DMS114 treated with DMSO at 0.1 percent for 48 hours (cell line): ENCODE measurements around the gene CASZ1.

Experiments used
- DNase-seq: peaks from one replicate; lab custom pipeline; 2025; ENCODE audit not compliant: unreplicated experiment; lab: John Stamatoyannopoulos, UW

The CASZ1 gene

GRCh38 chr1:10629091-10629815 is 167.2 kb downstream of the CASZ1 start:
- DNase-seq = no peak

- DNase-seq = no peak
These were observed 167.8 kb downstream of the CASZ1 start for GRCh38 chr1:10628685-10629084.

- no peak for DNase-seq
These were observed 169.5 kb downstream of the CASZ1 start for GRCh38 chr1:10626791-10627410.

- DNase-seq = no peak
These were observed 170.2 kb downstream of the CASZ1 start for GRCh38 chr1:10626131-10626731.

DNA sequence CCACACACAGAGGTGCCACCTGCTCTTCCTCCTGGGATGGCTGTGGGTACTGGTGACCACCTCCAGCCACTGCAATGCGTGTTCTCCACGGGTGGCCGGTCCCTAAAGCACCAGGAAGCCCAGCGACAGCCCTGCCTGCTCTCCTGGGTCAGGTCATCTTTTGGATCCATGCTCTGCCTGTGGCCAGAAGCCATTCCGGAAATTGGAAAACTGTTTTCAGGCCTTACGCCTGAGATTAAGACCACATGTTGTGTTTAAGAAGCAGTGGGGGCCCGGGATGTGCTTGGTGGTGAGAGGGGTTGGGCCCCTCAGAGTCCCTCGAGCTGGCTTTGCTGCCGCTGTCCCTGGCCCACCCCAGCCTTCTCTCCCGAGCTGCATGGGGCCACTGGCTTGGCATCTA is 170.9 kb downstream of the CASZ1 start:
- DNase-seq = no peak

- DNase-seq = no peak
These were observed 171.4 kb downstream of the CASZ1 start for GRCh38 chr1:10625076-10625475.

- no peak for DNase-seq
These were observed 172.0 kb downstream of the CASZ1 start for GRCh38 chr1:10624256-10625050.

DNA sequence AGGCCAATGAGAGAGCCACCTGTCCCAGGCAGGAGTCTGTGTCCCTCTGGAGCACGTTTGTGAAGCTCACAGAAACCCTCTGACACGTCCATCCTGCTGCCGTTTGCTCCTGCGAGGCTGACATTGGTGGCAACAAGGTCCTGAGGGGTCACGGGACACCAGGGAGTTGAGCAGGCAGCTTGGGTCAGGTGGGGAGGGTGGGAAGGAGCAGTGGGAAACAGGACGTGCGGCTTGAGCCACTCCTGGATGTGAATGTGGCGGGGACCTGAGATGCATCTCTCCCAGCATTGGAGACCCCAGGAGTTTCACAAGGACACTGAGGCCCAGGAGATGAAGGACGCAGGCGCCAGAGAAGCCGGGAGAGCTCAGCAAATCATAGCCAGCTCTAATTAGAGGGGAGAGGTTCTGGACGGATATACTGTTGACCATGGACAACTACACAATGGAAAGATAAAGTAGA is 172.7 kb downstream of the CASZ1 start:
- DNase-seq = no peak

- DNase-seq = no peak
These were observed 173.3 kb downstream of the CASZ1 start for GRCh38 chr1:10622910-10623685.

- DNase-seq = no peak
These were observed 174.5 kb downstream of the CASZ1 start for GRCh38 chr1:10621906-10622305.

- DNase-seq = no peak
These were observed 175.7 kb downstream of the CASZ1 start for GRCh38 chr1:10620776-10621175.

DNA sequence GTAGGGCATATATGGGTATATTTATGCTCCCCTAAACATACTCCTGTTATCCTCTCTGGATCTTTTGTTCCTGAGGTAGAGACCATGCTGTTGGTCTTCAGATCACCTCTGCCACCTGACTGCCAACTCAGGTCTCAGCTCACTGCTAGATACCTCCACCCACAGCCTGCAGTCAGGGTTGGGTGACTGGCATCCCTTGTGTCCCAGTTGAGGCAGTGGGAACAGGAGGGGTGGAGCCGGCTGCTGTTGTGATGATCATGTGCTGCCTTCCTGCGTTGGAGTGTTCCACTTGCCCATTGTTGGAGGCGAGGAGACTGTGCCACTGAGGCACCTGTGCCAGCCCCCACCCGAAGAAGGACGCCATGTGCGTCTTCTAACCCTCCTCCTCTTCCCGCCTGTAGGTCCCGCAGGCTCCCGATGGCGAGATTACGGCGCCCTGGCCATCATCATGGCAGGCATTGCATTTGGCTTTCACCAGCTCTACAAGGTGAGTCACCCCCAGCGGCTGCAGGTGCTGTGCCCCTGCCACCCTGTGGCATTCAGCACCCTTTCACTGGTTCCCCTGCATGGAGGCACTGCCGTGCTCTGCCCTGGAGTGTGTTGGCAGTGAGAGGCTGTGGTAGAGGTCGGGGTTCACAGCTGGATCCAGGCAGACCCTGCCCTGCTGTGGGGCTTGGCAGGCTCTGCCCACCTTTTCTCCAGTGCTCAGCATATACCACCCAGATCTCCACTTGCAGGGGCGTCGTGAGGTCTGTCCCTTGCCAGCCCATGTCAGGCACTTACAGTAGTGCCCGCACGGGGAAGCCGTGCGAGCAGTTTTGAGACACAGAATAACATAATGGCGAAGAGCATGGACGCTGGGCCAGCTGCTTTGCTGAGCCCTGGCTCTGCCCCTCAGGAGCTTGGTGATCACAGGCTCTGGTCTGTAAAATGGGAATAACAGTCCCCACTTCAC is 178.2 kb downstream of the CASZ1 start:
- DNase-seq = no peak

DNA sequence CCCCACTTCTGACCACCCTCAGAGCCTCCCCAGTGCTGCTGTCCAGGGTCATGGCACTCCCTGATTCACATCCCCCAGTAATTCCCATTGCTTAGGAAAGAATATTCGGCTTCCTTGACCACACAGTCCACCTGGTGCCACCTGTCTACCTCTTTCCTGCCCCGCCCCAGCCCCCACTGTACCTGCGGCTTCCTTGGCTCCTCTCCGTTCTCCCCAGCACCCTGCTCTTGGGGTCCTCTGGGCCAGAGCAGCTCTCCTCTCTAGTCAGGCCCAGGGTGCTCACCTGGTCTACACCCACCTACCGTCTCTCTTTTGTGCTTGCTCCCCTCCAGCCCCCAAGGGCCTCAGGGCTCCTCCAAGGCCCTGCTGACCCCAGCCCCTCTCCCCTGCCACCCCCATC is 179.1 kb downstream of the CASZ1 start:
- DNase-seq = no peak

DNA sequence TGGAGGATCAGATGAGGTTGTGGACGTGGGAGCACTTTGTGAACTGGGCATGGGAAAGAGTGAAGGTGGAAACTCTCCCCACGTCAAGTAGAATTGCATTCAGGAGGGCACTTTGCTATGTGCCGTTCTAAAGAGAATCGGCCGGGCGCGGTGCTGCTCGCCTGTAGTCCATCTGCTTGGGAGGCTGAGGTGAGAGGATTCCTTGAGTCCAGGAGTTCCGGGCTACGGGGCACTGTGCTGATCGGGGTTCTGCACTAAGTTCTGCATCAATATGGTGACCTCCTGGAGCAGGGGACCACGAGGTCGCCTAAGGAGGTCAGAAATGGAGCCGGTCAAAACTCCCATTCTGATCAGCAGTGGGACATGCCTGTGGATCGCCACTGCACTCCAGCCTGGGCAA is 179.8 kb downstream of the CASZ1 start:
- DNase-seq = no peak

- no peak for DNase-seq
These were observed 180.3 kb downstream of the CASZ1 start for GRCh38 chr1:10615932-10616671.

DNA sequence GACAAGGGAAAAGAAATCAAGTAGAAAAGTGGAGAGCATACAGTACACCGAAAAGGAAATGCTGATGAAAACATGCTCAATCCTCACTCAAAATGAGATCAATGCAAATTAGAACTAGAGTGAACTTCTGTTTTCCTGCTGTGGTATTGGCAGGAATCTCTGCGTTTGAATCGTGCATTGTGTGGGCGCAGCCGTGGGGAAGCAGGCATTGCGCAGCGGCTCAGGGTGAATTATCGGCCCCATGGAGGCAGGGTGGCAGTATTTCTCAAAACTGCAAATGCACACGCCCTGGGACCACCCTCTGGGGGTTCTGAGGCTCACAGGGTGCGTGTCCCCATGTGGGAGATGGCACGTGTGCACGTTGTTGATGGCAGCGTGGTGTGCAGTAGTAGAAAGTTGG is 181.1 kb downstream of the CASZ1 start:
- no peak for DNase-seq

DNA sequence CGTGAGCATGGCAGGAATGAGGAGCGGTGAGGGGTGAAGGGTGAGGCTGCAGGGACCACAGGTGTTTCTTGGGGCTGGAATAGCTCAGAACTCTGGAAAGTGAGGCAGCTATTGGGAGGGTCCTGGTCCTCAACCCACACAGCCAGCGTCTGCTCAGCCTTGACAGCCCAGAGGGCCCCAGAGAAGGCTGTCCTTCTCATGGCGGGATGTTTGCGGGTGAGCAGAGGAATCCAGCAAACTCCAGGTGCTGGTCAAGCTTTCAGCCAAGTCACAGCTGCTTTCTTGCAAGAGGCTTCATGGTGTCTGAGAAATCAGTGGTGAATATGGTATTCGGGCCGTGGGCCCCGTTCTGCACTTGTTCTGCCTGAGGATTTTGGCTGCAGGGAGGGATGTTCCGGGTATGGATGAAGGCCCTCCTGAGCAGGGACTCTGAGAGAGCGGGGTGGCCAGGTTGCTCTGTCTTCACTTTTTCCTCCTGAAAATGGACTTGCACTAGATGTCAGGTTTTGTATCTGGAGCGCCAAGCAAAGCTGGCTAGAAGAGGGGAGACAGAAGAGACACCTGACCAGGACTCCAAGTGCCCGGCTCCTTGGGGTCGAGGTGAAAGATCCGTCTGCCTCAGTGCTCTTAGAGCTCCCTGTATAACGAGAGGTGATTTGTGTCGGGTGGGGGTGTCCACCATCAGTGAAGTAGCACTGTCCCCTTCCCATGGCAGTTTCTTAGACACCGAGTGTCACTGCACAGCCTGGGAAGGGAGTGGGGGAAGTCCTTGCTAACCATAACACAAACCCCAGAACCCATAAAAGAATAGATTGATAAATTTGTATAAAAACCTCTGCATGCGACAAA is 181.8 kb downstream of the CASZ1 start:
- DNase-seq = no peak

GRCh38 chr1:10613861-10614260 is 182.6 kb downstream of the CASZ1 start:
- DNase-seq = no peak
